Choroid plexus epithelial cell (primary cell): Measurements from ENCODE around the gene MRPS23.
A peak's percentile ranks its signal among the peaks of the same experiment; 100 is the strongest.

Experiments
- DNase-seq: peaks from one replicate; pipeline ENCODE4 v3.0.0-alpha.2; 2010; ENCODE audit warnings: low read depth
- H3K4me3 ChIP-seq: 2 replicates; pipeline ENCODE4 v1.5.1; 2011; ENCODE audit warnings: low read depth, mild to moderate bottlenecking, control low read depth, low read length, moderate library complexity
- TF ChIP-seq, protein P1 (sequence below): conservative IDR thresholded peaks from 2 replicates; pipeline ENCODE4 v1.5.1; 2011; ENCODE audit warnings: low read depth, mild to moderate bottlenecking, control low read depth, inconsistent platforms, low read length, moderate library complexity

The MRPS23 gene

DNA sequence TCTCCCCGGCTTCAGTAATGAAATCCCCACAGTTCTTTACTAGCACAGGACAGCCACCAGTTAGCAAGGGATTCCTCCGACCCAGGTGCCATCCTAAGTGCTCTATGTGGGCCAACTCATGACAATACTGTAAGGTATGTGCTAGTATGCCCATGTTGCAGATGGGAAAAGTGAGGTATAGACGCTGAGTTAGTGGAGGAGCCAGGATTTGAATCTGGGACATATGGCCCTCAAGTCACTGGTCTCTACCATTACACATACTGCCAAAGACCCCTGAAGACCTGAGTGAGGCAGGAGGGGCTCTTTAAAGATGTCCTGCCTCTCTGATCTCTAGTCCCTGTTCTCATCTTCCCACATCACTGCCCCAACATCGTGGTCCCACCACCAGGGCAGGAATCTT lies 36.2 kb upstream of the MRPS23 start:
- DNase-seq = no peak
- no peak overlapping the region for H3K4me3 ChIP-seq
- TF ChIP-seq, protein P1, sequence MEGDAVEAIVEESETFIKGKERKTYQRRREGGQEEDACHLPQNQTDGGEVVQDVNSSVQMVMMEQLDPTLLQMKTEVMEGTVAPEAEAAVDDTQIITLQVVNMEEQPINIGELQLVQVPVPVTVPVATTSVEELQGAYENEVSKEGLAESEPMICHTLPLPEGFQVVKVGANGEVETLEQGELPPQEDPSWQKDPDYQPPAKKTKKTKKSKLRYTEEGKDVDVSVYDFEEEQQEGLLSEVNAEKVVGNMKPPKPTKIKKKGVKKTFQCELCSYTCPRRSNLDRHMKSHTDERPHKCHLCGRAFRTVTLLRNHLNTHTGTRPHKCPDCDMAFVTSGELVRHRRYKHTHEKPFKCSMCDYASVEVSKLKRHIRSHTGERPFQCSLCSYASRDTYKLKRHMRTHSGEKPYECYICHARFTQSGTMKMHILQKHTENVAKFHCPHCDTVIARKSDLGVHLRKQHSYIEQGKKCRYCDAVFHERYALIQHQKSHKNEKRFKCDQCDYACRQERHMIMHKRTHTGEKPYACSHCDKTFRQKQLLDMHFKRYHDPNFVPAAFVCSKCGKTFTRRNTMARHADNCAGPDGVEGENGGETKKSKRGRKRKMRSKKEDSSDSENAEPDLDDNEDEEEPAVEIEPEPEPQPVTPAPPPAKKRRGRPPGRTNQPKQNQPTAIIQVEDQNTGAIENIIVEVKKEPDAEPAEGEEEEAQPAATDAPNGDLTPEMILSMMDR = no peak

- DNase-seq = no peak
- H3K4me3 ChIP-seq = no peak overlapping the region
- TF ChIP-seq, protein P1 = no peak
These were observed 35.5 kb upstream of the MRPS23 start for GRCh38 chr17:57885148-57885915.

DNA sequence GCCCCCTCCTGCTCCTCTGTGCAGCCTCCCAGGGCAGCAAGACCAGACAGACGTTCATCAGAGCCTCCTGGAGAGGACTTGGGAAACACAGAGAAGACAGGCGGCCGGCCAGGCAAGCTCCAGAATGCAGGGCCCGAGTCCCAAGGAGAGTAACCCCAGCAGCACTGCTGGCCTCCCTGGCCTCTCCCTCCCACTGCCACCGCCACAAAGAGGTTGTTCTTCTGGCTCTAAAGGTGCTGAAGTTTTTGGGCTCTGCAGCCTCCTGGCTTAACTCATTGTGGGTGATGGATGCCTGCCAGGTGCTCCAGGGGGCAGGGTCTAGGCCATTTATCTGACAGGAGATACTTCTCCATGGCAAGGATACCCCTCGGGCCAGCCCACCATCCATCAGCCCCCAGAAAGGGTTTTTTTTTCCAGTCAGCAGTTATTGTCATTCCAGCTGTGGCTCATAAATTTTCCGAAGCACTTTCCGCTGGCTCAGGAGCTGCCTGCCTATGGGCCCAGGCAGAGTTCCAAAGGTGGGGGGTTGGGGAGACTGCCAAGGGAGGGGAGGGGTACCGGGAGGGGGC lies 32.0 kb upstream of the MRPS23 start:
- TF ChIP-seq, protein P1 = no peak
- no peak for DNase-seq
- no peak overlapping the region for H3K4me3 ChIP-seq

GRCh38 chr17:57881143-57881542 lies 31.3 kb upstream of the MRPS23 start:
- TF ChIP-seq, protein P1 = no peak
- no peak overlapping the region for H3K4me3 ChIP-seq
- peak; percentile 93 for DNase-seq

GRCh38 chr17:57880086-57880456 lies 30.2 kb upstream of the MRPS23 start:
- H3K4me3 ChIP-seq = no peak overlapping the region
- DNase-seq = no peak
- TF ChIP-seq, protein P1 = no peak

DNA sequence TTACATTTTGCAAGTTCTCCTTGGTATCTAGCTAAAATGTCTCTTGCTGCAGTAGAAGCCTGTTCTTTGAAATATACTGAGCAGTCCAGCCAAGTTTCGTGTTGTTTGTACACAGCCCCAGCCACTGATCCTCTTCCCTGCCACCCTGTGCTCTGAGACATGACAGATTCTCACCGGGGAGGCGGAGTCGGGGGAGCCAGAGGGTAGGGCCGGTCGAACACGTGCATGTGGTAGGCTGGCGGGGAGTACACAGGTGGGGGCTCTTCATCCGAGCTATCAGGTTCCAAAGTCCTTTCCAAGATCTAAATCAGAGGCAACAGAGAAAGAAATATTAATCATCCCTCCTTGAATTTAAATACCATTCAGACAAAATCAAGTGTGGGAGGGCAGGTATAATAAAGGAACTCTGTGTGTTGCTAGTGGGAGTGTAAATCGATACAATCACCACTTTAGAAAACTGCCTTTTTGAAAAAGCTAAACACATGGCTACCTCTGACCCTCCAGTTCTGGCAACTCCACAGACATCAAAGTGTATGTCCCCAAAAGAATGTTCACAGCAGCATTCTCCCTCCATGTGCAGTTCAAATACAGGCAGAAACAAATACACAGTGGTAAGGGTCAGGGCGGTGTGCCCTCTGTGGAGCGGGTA lies 29.7 kb upstream of the MRPS23 start:
- no peak overlapping the region for H3K4me3 ChIP-seq
- DNase-seq = no peak
- TF ChIP-seq, protein P1 = no peak
